CD14-positive monocyte (primary cell): ENCODE data around the gene RCOR1. TPM values are rescaled to one million over a fixed set of nuclear protein-coding genes. Genes with fewer than 3 reads are reported as not detected.

ENCODE experiments used
- DNase-seq, 3 donors: peaks; one replicate each; pipeline ENCODE4 v3.0.0-alpha.2; 2011 to 2022
- H2AFZ ChIP-seq: 2 replicates; pipeline ENCODE4 v1.6.0; 2012; ENCODE audit warnings: mild to moderate bottlenecking, low read depth, low read length, inconsistent platforms; ENCODE audit not compliant: insufficient read depth, poor library complexity, severe bottlenecking
- H3K27ac ChIP-seq, 2 donors: 1 replicate in 1 of 2; 2 replicates in 1 of 2; pipeline ENCODE4 v1.5.1; 2012 to 2013; ENCODE audit warnings: low read length in 2 of 2, control low read depth in 1 of 2, inconsistent platforms in 1 of 2, low read depth in 1 of 2, mild to moderate bottlenecking in 1 of 2
- H3K27me3 ChIP-seq, 2 donors: one replicate each; pipeline versions ENCODE4 v1.6.0 to v1.6.1; 2011 to 2013; ENCODE audit warnings: low read length in 2 of 2; ENCODE audit not compliant: control insufficient read depth in 2 of 2, insufficient read depth in 2 of 2
- H3K36me3 ChIP-seq, 2 donors: replicated peaks in 1 of 2; 1 replicate in 1 of 2; 2 replicates in 1 of 2; pipeline versions ENCODE4 v1.5.1 to v1.6.1; 2012 to 2013; ENCODE audit warnings: low read length in 2 of 2, control low read depth in 1 of 2, inconsistent platforms in 1 of 2, mild to moderate bottlenecking in 1 of 2; ENCODE audit not compliant: insufficient read depth in 2 of 2, control insufficient read depth in 1 of 2
- H3K4me1 ChIP-seq, 2 donors: 1 replicate in 1 of 2; 2 replicates in 1 of 2; pipeline versions ENCODE4 v1.5.1 to v1.6.1; 2012 to 2013; ENCODE audit warnings: low read length in 2 of 2, control low read depth in 1 of 2, inconsistent platforms in 1 of 2, mild to moderate bottlenecking in 1 of 2, moderate library complexity in 1 of 2; ENCODE audit not compliant: insufficient read depth in 2 of 2, control insufficient read depth in 1 of 2
- H3K4me2 ChIP-seq: replicated peaks from 2 replicates; pipeline ENCODE3; 2012; ENCODE audit warnings: low read length, moderate library complexity, mild to moderate bottlenecking; ENCODE audit not compliant: poor library complexity, severe bottlenecking; ENCODE audit errors: extremely low read depth
- H3K4me3 ChIP-seq, 3 experiments: fragments of 200-600 bp in 1 of 3; sonication (generic) in 1 of 3; replicated peaks in 1 of 3; 1 replicate in 2 of 3; 2 replicates in 1 of 3; pipeline ENCODE4 v1.5.1; 2011 to 2013; ENCODE audit warnings: low read length in 3 of 3, mild to moderate bottlenecking in 3 of 3, control low read depth in 2 of 3, low read depth in 2 of 3, inconsistent platforms in 1 of 3, moderate library complexity in 1 of 3
- H3K79me2 ChIP-seq: 2 replicates; pipeline ENCODE4 v1.6.0; 2012; ENCODE audit warnings: mild to moderate bottlenecking, control low read depth, inconsistent platforms, low read length, moderate library complexity; ENCODE audit not compliant: insufficient read depth
- H3K9ac ChIP-seq: 2 replicates; pipeline ENCODE4 v1.6.0; 2017; ENCODE audit warnings: low read length, mild to moderate bottlenecking; ENCODE audit not compliant: insufficient read depth, poor library complexity, severe bottlenecking
- H3K9me3 ChIP-seq, 2 donors: replicated peaks in 1 of 2; 1 replicate in 1 of 2; 2 replicates in 1 of 2; pipeline versions ENCODE4 v1.5.1 to v1.6.1; 2012 to 2013; ENCODE audit warnings: low read length in 2 of 2, control low read depth in 1 of 2; ENCODE audit not compliant: control insufficient read depth in 1 of 2, insufficient read depth in 1 of 2
- H4K20me1 ChIP-seq: 2 replicates; pipeline ENCODE4 v1.6.0; 2012; ENCODE audit warnings: mild to moderate bottlenecking, low read length, control low read depth, moderate library complexity; ENCODE audit not compliant: insufficient read depth
- H3K27ac Mint-ChIP-seq, 7 donors: one replicate each; pipeline ENCODE4 v1.8.0; 2020; ENCODE audit warnings: mild to moderate bottlenecking in 7 of 7, mixed read lengths in 7 of 7, moderate library complexity in 6 of 7, inconsistent platforms in 2 of 7
- H3K27me3 Mint-ChIP-seq, 3 donors: one replicate each; pipeline ENCODE4 v1.8.0; 2021 to 2022; ENCODE audit warnings: low read depth in 3 of 3, mild to moderate bottlenecking in 3 of 3, mixed read lengths in 3 of 3, moderate library complexity in 3 of 3, inconsistent platforms in 1 of 3
- H3K36me3 Mint-ChIP-seq, 2 donors: one replicate each; pipeline ENCODE4 v1.8.0; 2020; ENCODE audit warnings: mixed read lengths in 2 of 2, inconsistent platforms in 1 of 2, mild to moderate bottlenecking in 1 of 2
- H3K4me1 Mint-ChIP-seq: one replicate; pipeline ENCODE4 v1.8.0; 2020; ENCODE audit warnings: mild to moderate bottlenecking, mixed read lengths
- H3K4me3 Mint-ChIP-seq, 2 donors: one replicate each; pipeline ENCODE4 v1.8.0; 2020; ENCODE audit warnings: mild to moderate bottlenecking in 2 of 2, mixed read lengths in 2 of 2, moderate library complexity in 1 of 2
- H3K9me3 Mint-ChIP-seq, 7 donors: one replicate each; pipeline ENCODE4 v1.8.0; 2020 to 2022; ENCODE audit warnings: mixed read lengths in 7 of 7, mild to moderate bottlenecking in 6 of 7, moderate library complexity in 6 of 7, inconsistent platforms in 2 of 7
- WGBS: methylation state at CpG from one replicate; pipeline ENCODE4 v1.1.5; 2013; ENCODE audit warnings: missing lambda C conversion rate; ENCODE audit not compliant: insufficient coverage; 5-methylcytosine and 5-hydroxymethylcytosine counted together
- intact Hi-C, 2 donors: fragments of 100-400 bp; cut with micrococcal nuclease; formaldehyde crosslinking; loops; one replicate each; pipeline versions ENCODE4 v1.15.0 to v1.15.1; 2023
- polyA plus RNA-seq, 3 donors: library from polyadenylated mRNA; depleted of rRNA in 1 of 3; unstranded in 2 of 3; stranded (reverse) in 1 of 3; fragments of 300-500 nt in 2 of 3; fragments of >200 nt in 1 of 3; fragmentation: Illumina TruSeq in 2 of 3; gene quantifications; 1 replicate in 2 of 3; 2 replicates in 1 of 3; pipeline ENCODE4 v1.2.3, GENCODE V29; 2012 to 2021
- TF ChIP-seq, protein P1 (sequence below): fragments of 200-600 bp; IDR thresholded peaks from one replicate; pipeline ENCODE4 v1.8.0; 2022; ENCODE audit warnings: antibody characterized with exemption, mild to moderate bottlenecking

RCOR1 gene
- polyA plus RNA-seq, 3 donors: 2.1 to 36.6 (median 2.3) TPM

DNA sequence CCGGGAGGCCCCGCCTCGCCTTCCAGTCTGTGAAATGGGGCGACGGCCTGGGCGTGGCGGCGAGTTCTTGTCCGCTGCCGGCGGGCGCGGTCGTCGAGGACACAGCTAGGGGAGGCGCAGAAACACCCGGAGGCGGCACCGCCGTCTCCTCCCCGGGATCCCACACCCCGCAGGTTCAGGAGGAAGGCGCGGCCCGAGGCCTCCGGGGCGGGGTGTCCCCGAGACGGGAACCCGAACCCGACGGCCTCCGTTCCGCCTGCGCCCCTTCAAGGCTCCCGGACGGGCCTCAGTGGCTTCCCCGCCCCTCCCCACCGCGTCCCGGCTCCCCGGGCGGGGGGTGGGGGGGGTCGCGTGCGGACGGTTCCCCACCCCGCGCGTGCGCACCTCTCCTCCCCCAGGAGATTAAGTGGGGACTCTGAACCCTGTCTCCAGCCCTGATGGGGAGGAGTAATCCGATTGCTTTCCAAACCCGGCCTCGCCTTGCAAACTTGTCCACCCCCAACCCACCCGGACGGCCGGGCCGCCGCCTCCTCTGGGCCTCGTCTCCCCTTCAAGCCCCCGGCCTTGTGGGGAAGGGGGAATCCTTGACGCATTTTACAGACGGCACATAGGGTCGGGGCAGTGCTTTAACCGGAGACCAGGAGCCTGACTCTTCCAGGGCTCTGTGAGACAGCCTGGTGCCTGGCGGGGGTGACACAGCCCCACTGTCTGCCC lies 47.5 kb upstream of the RCOR1 start:
- Mint-ChIP-seq H3K36me3 (peaks cover 7% of the 10 kb centered on the region in 2 donors), H3K4me1 (peaks cover 20% of the 10 kb centered on the region), H3K4me3 (peak overlapping the region; percentile 49 to 80), H3K27me3 (peaks cover 50 to 73% (median 51%) of the 10 kb centered on the region in 3 donors), H3K9me3 (peaks cover 0 to 9% (median 4%) of the 10 kb centered on the region in 7 donors), H3K27ac (no peak overlapping the region)
- H3K79me2 ChIP-seq: no peaks in the 10 kb centered on the region
- peak overlapping the region; percentile 51 for H3K4me2 ChIP-seq
- peak overlapping the region; percentile 69 for H2AFZ ChIP-seq
- peaks cover 0 to 5% of the 10 kb centered on the region in 2 donors for H3K9me3 ChIP-seq
- no peak overlapping the region for H3K27ac ChIP-seq
- peaks cover 15 to 24% of the 10 kb centered on the region in 2 donors for H3K4me1 ChIP-seq
- H3K9ac ChIP-seq: peak overlapping the region; percentile 25
- TF ChIP-seq, protein P1, sequence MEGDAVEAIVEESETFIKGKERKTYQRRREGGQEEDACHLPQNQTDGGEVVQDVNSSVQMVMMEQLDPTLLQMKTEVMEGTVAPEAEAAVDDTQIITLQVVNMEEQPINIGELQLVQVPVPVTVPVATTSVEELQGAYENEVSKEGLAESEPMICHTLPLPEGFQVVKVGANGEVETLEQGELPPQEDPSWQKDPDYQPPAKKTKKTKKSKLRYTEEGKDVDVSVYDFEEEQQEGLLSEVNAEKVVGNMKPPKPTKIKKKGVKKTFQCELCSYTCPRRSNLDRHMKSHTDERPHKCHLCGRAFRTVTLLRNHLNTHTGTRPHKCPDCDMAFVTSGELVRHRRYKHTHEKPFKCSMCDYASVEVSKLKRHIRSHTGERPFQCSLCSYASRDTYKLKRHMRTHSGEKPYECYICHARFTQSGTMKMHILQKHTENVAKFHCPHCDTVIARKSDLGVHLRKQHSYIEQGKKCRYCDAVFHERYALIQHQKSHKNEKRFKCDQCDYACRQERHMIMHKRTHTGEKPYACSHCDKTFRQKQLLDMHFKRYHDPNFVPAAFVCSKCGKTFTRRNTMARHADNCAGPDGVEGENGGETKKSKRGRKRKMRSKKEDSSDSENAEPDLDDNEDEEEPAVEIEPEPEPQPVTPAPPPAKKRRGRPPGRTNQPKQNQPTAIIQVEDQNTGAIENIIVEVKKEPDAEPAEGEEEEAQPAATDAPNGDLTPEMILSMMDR: no peak
- intact Hi-C loops: no loop called here
- peak overlapping the region in 1 of 3 experiments; percentile 47 for H3K4me3 ChIP-seq
- H3K27me3 ChIP-seq: peaks cover 16 to 42% of the 10 kb centered on the region in 2 donors
- H3K36me3 ChIP-seq: no peaks in the 10 kb centered on the region
- 7% methylated on average over 36 of the region's 66 CpGs for WGBS
- no peaks in the 10 kb centered on the region for H4K20me1 ChIP-seq
- DNase-seq: peak in 1 of 3 donors; percentile 27

DNA sequence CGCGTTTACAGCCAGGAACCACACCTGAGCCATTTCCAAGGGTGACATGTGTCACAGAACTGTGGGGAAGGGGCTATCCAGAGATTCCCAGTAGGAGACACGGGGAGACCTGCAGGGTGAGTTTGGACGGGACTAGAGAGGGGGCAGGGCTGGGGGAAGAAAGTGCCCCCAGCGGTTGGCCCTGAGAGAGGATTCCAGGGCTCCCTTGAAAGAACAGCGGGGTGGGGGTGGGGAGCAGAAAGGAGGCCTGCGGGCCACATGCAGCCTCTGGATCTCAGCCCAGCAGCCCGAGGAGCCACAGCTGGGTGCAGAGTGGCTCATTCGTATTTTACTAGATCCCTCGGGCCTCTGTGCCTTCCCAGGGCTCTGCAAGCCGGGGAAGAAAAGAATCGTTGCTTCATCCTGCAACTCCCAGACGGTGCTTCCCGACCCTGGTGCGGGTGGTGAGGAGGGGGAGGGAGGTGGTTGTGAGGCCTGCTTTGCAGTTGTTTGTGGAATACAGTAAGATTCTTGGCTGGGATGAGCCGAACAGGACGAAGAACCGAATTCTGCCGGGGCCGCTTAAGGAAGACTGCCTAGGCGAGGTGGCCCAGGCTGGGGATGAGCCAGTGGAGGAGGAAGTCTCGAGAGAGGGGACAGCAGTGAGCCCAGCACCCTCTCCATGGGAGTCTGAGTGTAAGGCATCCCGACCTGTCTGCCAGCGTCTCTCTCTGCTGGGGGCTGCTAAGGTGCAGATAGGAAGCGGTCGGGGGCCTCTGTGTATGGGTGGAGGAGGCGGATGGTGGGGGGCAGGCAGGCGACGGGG lies 46.8 kb upstream of the RCOR1 start:
- intact Hi-C loops: no loop called here
- H3K27me3 ChIP-seq: peaks cover 16 to 42% of the 10 kb centered on the region in 2 donors
- H3K9me3 ChIP-seq: peaks cover 0 to 5% of the 10 kb centered on the region in 2 donors
- H3K4me2 ChIP-seq: peak overlapping the region; percentile 51
- peaks cover 20% of the 10 kb centered on the region for H3K4me1 Mint-ChIP-seq
- no peak overlapping the region for H2AFZ ChIP-seq
- H3K27me3 Mint-ChIP-seq: peaks cover 51 to 74% (median 56%) of the 10 kb centered on the region in 3 donors
- DNase-seq: no peak
- TF ChIP-seq, protein P1: no peak
- H3K27ac ChIP-seq: no peak overlapping the region
- H3K79me2 ChIP-seq: no peaks in the 10 kb centered on the region
- no peak overlapping the region for H3K27ac Mint-ChIP-seq
- peaks cover 0 to 9% (median 4%) of the 10 kb centered on the region in 7 donors for H3K9me3 Mint-ChIP-seq
- 62% methylated on average over 22 of the region's 29 CpGs for WGBS
- H3K9ac ChIP-seq: peak overlapping the region; percentile 0
- peaks cover 7% of the 10 kb centered on the region in 2 donors for H3K36me3 Mint-ChIP-seq
- H3K36me3 ChIP-seq: no peaks in the 10 kb centered on the region
- peaks cover 15 to 24% of the 10 kb centered on the region in 2 donors for H3K4me1 ChIP-seq
- H3K4me3 ChIP-seq: no peak overlapping the region
- no peaks in the 10 kb centered on the region for H4K20me1 ChIP-seq
- H3K4me3 Mint-ChIP-seq: peak overlapping the region; percentile 49 to 80
